ELF-1 (cell line): Measurements from ENCODE around the gene TBRG1.
A peak's percentile ranks its signal among the peaks of the same experiment; 100 is the strongest.
"Not testable (repeated sequence)": the region's sequence is repeated elsewhere in the genome, so short reads cannot be mapped to it uniquely, and the experiment has no call there.

ENCODE experiments used
- DNase-seq: peaks from one replicate; pipeline ENCODE4 v3.0.0-alpha.2; 2016; ENCODE audit warnings: low read depth, low spot score

The TBRG1 gene, protein sequence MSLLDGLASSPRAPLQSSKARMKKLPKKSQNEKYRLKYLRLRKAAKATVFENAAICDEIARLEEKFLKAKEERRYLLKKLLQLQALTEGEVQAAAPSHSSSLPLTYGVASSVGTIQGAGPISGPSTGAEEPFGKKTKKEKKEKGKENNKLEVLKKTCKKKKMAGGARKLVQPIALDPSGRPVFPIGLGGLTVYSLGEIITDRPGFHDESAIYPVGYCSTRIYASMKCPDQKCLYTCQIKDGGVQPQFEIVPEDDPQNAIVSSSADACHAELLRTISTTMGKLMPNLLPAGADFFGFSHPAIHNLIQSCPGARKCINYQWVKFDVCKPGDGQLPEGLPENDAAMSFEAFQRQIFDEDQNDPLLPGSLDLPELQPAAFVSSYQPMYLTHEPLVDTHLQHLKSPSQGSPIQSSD

DNA sequence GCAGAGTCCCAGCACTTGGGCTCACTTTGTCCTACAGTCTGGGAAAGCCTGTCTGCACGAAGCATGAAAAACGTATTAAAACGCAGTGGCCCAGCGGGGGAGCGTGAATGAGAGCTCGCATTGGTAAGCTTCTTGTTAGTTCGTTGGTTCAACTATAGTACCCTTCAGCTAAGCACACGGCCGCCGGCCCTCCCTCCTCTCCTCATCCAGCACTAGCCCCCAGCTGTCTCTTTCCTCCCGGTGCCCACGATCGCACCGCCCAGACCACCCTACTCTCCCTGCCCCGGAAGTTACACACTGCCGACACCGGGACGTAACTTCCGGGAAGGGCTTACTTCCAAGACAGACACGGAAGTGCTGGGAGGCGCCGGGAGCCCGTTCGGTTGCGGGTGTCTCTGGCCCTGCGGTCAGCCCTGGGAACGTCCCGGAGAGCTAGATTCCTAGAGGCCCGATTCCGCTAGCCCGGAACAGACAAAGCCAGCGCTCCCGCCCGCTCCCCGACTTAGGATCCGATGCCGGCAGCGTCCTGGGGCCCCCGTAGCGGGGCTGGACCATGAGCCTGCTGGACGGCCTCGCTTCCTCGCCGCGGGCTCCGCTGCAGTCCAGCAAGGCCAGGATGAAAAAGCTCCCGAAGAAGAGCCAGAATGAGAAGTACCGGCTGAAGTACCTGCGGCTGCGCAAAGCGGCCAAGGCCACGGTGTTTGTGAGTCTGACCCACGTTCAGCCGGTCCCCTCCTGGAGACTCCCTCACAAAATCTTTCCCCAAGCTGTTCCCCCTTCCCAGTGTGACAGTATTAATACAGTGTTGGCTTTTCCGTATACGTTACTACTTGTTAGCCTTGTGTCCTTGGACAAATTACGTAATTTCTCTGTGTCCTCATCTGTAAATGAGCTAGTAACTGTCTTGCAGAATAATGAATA is at the start of gene TBRG1:
Gene TBRG1 (plus strand): TSS at position 334 of the 921 bp plus-strand sequence. CDS start 220 bp downstream, at position 554.
- DNase-seq, result peak; percentile 96

DNA sequence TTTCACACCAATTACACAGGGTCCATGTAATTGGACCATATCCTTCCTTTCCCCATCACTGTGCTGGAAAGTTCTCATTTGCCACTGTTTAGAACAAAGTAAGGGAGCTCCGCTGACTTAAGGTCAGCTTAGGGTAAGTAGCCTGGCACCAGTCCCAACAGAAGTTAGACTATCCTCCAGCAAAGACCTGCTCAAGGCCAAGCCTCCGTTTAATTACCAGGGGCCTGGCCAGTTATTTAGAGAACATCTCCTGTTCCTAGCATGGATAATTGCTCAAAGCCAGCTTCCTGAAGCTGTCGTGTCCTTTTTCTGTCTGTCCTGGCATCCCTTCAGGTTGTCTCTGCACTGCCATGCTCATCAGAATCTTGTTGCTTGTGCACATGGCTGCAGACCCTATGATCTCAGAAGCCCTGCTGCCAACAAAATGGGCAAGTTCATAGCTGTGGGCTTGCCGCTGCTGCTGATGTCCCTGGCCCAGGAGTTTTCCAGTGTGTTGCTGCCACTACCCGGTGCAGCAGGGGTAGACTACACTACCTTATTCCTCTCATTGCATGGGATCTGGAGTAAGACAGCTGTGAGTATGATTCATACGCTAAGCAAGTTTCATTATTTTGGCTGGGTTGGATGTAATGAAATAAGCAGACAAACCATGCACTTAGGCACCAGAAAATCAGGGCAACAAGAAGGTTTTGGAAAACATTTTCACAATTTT is 44.8 kb upstream of the TBRG1 start:
- no peak for DNase-seq

DNA sequence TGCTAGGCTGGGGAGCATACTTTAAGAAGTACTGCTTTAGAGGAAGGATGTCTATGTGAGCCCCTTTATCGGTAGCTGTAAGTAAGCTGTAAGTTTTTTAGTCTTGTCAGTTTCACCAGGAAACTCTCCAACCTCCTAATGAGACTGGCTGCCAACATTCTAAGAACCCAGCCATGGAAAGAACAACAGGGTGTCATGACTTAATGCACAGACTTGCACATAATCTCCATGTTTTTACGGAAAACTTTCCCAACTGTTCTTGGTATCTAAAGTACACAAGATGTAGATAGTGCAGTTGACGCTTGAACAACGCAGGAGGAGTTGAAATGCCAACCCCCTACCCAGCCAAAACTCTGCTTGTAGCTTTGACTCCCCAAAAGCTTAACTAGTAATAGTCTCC is 43.9 kb upstream of the TBRG1 start:
- no peak for DNase-seq

DNA sequence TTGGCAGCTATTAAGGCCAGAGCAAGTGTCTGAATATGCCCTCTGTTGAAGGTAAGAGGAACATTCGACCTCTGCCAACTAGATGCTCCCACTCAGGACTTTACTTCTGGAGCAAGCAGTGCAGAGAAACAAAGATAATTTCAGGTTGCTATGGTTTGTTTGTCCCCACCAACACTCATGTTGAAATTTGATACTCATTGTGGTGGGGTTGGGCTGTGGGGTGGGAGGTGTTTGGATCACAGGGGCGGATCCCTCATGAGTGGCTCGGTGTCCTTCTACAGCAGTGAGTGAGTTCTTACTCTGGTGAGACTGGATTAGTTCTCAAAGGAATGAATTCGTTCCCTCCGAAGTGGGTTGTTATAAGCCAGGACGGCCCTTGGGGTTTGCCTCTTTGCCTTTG is 40.8 kb upstream of the TBRG1 start:
- no peak for DNase-seq

DNA sequence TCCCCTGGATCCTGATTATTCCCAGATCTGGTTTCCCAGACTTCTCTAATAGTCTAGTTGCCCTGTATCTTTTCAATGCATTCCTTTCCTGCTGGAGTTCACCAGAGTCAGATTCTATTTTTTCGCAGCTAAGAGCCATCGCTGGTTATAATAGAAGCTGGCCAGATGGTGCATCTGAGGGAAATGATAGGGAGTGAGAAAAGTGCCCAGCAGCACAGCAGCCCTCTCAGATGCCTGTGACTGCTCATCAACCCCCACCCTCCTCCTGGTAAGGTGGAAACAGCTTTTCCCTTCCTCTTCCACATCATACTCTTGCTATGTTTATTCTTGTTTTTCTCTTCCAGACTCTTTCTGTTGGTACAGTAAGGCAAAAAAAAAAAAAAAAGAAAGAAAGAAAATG is 40.1 kb upstream of the TBRG1 start:
- DNase-seq, result no peak

DNA sequence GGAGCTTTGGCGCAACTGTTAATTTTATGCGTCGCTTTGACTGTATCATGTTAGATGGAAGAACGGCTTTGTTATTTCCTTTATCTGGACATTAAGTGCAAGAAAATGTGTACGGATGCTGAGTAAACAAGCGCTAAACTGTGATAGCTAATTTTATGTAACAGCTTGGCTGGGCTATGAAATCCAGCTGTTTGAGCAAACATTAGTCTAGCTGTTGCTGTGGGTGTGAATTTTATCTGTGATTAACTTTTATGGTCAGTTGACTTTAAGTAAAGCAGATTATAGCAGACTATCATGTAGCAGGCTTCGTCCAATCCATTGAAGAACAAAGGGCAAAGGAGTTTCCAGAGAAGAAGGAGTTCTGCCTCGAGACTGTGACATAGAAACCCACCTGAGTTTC is 38.9 kb upstream of the TBRG1 start:
- no peak for DNase-seq

DNA sequence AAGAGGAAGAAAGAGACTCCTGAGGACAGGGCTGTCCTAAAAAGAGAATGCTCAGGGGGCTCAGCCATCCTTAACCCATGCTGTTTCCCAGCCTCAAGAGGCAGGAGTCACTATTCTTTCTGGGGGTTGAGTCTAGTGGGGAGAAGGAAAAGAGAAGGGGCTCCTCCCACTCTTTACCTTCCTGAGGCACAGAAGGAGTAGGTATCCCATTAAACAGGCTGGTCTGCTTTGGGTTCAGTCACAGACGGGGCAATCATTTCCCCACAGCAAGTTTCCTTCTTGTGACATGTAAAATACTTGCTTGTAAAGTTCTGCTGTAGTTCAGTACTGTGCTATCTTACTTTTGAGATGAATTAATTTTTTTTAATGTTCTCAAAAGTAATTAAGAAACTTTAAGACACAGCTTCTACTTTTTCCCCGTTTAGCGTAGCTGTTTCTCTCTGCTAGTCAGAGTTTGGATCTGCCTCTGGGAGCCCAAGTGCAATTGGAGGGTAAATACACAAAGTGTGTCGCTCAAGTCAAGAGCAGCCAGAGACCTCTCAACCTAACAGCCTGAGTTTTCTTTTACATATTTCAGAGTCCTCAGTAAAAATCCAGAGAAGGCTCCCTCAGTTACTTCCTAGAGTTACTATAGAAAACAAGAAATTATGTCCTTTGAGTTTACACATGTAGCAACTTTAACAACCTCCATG is 37.8 kb upstream of the TBRG1 start:
- DNase-seq, result no peak

DNA sequence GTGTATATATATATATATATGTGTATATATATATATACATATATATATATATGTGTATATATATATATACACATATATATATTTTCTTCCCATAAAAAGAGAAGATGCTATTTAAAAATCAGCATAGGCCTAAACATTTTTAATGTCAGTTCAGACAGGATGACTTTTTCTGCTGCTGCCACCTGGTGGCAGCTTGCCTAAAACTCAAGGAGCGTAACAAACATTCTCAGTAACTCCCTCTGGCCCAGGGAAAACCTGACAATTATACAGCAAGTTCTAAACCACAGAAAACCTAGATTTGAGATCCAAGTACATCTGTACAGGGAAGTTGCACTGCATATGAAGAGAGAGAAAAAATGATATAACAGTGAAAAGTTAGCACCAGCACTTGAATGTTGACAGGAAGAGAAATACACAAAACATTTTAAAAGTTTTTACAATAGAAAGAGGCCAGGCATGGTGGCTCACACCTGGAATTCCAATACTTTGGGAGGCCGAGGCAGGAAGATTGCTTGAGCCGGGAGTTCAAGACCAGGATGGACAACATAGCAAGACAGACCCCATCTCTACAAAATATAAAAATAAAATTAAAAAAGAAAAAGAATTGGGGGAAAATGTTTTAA is 36.3 kb upstream of the TBRG1 start:
- DNase-seq, result peak; percentile 59

DNA sequence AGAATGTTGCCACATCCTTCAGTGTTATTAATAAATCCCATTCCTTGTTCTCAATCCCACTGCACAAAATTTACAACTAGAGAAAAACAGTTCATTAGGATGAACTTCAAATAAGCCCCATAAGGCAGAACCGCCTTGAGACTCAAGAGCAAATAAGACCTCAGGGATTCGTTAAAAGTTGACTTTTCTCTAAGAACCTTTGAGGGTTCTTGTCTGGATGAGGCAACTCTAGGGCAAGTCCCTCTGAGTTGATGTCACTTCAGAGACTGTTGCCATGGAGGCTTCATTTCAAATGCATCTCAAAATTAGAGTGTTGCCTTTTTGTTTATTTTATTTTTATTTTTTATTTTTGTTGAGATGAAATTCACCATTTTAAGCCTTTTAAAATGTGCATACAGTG is 31.2 kb upstream of the TBRG1 start:
- DNase-seq, result no peak

DNA sequence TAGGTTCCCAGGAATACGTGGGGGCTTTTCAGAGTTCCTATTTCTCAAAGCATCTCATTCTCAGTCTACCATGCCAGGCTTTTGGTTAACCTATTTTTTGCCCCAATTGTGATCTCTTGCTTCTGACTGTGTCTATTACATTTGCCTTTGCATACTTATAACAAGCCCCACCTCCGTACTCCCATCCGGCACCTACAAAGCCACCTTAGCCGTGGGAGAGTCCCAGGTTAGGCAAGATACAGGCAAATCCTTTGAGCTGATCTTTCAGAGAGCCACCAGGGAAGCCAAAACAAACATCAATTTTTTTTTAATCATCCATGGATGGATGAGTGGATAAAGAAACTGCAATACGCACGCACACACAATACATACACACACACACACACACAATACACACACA is 30.0 kb upstream of the TBRG1 start:
- DNase-seq, result no peak

DNA sequence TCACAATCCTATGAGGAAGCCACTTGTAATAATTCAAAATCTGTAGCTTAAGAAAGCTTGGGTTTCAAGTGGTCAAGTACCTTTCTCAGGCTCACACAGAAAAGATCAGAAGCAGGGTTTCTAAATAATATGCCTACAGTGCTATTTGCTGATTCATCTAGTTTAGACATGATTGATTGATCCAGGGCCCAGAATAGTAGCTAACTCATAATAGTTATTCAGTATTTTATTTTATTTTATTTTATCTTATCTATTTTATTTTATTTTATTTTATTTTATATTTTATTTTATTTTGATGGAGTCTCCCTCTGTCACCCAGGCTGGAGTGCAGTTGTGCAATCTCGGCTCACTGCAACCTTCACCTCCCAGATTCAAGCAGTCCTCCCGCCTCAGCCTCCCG is 27.4 kb upstream of the TBRG1 start:
- no peak for DNase-seq

DNA sequence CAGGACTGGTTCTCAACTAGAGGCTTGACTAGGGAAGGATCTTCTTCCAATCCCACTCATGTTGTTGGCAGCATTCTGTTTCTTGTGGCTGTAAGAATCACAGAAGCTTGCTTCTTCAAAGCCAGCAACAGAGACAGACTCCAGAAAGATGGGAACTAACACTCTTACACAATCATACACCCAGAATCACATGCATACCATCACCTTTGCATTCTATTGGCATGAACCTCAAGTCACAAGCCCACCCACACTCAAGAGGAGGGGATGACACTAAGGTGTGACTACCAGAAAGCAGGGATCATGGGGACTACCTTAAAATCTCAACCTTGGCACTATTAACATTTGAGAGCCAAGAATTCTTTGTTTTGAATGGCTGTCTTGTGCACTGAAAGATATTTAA is 25.0 kb upstream of the TBRG1 start:
- no peak for DNase-seq

DNA sequence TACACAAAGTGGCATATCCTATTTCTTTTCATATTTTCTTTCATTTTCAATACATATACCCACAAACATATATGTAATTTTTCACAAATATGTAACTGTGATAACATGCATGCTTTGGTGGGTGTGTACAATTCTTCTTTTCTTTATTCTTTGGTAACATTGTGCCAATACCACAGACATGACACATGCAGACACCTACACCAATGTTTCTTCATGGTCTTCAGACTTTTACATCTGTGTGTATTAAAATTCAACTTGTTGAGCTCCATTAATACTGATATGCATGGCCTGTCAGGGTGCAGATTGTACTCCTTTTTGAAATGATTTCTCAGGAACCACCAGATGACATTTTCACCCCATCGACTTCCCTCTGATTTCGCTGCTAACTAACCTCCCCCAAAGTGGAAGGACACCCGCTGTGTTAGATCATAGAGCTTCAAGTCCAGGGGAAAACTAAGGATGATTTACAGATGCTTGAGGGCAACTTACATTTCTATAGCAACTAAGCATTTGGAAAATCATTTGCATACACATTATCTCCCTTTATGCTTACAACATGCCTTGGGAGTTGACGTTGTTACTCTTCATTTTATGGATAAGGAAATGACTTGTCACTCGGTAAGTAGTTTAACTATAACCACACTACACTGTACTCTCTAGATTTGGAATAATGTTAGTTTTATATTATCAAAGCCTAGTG is 21.9 kb upstream of the TBRG1 start:
- DNase-seq, result no peak

DNA sequence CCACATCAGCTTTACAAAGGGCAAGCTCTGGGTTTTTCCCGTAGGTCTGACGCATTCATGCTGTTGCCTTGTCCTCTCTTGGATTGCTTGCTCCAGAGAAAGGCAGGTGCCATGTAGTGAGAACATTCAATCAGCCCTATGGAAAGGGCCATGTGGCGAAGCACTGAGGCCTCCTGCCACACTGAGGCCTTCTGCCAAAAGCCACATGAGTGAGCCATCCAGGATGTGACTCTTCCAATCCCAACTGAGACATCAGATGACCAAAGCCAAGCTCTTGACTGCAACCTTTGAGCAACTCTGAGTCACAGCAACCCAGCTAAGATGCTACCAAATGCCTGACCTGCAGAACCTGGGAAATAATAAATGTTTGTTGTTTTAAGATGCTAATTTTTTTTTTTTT is 20.5 kb upstream of the TBRG1 start:
- no peak for DNase-seq

DNA sequence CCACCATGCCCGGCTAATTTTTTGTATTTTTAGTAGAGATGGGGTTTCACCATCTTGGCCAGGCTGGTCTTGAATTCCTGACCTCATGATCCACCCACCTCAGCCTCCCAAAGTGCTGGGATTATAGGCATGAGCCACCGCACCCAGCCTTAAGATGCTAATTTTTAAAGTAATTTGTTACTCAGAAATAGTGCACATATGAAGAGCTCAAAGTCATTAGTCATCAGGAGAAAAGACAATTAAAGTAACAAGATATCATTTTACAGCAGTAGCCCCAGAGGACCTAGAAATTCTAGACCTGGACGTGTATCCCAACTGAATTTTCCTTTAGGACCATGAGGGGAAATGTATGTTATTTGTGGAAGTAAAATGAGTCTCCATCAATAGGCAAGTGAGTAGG is 19.9 kb upstream of the TBRG1 start:
- DNase-seq, result not testable (repeated sequence)

DNA sequence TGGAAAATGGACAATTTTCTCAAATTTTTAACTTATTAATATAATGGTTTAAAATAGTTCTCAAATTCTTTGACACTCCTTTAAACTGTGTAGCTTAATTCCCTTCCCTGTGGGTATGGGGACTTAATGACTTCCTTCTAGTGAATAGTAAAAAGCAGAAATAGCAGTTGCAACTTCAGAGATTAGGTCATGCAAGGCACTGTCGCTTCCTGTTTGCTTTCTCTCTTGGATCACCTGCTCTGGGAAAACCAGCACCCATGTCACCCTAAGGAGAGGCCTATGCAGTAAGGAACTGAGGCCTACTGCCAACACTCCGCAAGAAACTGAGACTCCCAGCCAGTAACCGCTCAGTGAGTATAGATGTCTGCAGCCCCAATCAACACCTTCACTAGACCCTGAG is 16.9 kb upstream of the TBRG1 start:
- DNase-seq, result no peak

DNA sequence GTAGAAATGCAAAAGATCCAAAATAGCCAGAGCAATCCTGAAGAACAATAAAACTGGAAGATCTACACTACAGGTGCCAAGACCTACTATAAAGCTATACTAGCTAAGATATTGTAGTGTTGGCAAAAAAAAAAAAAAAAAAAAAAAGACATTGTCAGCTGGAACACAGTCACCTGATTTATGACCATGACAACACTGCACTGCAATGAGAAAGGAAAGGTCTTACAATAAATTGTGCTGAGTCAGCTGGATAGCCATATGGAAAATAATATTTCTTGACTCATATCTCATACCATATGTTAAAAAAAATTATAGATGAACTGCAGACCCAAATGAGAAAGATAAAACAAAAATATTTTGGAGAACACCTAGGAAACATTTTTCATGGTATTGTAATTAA is 14.5 kb upstream of the TBRG1 start:
- DNase-seq, result no peak

DNA sequence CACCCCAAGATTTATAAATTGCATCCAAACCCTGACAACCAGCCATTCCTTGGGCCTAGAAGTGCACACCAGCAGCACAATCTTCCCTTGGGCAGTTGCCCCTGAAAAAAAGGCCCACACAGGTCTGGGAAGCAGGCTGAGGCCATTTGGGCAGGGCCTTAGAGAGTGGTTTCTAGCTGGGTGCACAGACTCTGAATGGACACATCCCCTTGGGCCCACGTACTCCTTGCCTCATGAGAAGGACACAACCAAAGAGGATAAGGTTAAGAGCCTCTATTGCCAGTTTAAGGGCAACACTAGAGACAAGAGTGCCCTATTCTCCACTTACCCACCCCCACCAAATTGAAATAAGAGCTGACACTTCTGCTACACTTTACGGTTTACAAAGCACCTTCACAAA is 12.4 kb upstream of the TBRG1 start:
- DNase-seq, result no peak

DNA sequence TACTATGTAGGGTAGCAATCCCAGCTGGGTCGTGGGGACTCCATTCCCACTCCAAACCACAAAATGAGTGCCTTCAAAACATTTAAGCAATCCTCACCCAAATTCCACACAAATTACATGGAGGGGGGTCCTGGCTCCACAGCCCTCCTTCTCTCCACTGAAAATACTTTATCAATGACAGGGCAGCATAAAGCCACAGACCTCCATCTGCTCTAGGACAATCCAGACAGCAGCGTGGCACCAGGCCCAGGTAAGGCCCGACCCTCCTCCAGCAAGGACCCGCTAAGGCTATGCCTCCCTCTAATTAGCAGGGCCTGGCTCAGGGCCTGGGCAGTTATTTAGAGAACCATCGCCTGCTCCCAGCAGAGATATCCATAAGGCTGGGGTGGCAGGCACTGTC is 11.6 kb upstream of the TBRG1 start, which contains the start of gene PANX3:
Gene PANX3 (plus strand): TSS at position 365 of the 400 bp plus-strand sequence. CDS start 129 bp downstream, outside the sequence.
- DNase-seq, result no peak

DNA sequence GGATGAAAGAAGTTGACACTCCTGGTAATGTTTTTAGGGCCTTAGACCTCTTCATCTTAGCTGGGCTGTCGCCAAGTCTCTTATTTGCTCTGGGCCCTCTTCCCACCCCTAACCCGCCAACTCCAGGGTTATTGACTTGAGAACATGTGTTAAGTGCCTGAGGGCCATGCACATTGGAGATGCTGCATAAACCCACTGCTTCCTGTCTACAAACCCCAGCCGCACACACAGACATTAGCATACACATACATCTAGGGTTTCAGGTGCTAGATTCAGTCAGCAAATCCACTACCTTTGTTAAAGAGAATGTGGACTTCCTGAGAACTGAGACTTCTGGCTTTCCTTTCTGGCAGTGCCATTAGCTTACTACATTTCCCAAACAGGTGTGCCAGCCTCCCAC is 10.6 kb upstream of the TBRG1 start:
- DNase-seq, result no peak
